ENCODE results near the gene TGFB1. TPM values are rescaled to one million over a fixed set of nuclear protein-coding genes. Genes with fewer than 3 reads are reported as not detected.
A peak's percentile ranks its signal among the peaks of the same experiment; 100 is the strongest.

Gene TGFB1
- total RNA-seq, 2 experiments from 2014 or later, result 406 to 416 TPM

DNA sequence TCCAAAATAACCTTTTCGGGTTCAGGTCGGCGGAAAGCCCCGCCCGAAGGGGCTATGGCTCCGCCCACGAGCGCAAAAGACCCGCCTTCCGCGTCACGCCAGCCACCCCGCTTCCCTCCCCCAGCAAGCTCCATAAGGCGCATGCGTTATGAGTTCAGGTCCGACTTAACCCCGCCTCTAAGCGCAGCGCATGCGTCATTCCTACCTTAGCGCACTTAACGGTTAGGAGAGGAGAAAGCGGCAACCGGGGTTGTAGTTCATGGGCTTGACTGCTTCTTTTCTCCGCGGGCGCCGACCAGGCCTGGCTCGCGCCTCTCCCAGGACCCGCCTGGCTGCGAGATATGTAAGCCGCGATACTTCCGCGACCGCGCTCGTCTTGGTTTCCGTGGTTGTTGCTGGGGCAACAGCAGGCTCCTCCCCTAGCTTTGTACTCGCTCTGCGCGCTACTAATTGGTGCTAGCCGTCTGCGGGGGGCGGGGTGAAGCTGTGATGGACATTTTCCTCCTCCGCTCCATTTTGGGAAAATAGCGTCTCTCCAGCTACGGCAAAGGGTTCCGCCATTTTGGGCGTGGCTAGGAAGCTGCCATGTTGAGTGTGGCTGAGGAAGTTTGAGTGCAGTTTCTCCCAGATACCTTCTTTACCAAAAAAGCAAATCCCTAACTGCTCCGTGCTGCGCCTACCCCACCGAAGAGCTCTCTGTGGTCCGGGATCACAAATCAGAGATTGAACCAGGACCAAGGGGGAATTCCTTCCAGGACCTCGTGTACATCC, 10.2 kb upstream of the TGFB1 start, which contains the start of gene B9D2:
B9D2 (minus strand) TSS at position 397 of the 771 bp plus-strand sequence. CDS start 630 bp downstream, outside the sequence.
- TF ChIP-seq, protein P1, sequence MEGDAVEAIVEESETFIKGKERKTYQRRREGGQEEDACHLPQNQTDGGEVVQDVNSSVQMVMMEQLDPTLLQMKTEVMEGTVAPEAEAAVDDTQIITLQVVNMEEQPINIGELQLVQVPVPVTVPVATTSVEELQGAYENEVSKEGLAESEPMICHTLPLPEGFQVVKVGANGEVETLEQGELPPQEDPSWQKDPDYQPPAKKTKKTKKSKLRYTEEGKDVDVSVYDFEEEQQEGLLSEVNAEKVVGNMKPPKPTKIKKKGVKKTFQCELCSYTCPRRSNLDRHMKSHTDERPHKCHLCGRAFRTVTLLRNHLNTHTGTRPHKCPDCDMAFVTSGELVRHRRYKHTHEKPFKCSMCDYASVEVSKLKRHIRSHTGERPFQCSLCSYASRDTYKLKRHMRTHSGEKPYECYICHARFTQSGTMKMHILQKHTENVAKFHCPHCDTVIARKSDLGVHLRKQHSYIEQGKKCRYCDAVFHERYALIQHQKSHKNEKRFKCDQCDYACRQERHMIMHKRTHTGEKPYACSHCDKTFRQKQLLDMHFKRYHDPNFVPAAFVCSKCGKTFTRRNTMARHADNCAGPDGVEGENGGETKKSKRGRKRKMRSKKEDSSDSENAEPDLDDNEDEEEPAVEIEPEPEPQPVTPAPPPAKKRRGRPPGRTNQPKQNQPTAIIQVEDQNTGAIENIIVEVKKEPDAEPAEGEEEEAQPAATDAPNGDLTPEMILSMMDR (IDR thresholded peaks at IDR 0.05), result no peak
- Mint-ChIP-seq H3K4me3 (peak within 1 kb of the TSS; percentile 94), H3K27me3 (no peaks in the 10 kb centered on the region), H3K27ac (peak within 1 kb of the TSS; percentile 98), H3K36me3 (ENCODE audit: low read depth) (peaks cover 13% of the 10 kb centered on the region), H3K4me1 (ENCODE audit: low read depth) (peaks cover 39% of the 10 kb centered on the region), H3K9me3 (no peaks in the 10 kb centered on the region)
- peak; percentile 97 to 99 (median 98) for DNase-seq
- peaks cover 35% of the 10 kb centered on the region for H3K4me1 ChIP-seq (ENCODE audit: insufficient read depth, low read length)
- no peaks in the 10 kb centered on the region for H3K27me3 ChIP-seq (ENCODE audit: control insufficient read depth in 1 of 2, insufficient read depth in 2 of 2, low read length in 2 of 2)
- peaks cover 3% of the 10 kb centered on the region for H3K36me3 ChIP-seq (ENCODE audit: insufficient read depth, low read length)
- ChIA-PET POLR2A (interaction anchor here (0.6 to 5.3 kb wide), 30 partner anchors 9 to 1928 kb away, joined by 3 to 148 read pairs (median 5); partner anchors contain the start of genes ACTMAP, CCDC97, CEACAM21 and DMAC2), CTCF (interaction anchor here (2.0 to 3.1 kb wide), 3 partner anchors 11 to 101 kb away, joined by 9 to 17 read pairs (median 9); partner anchors contain the start of genes DMAC2 and TGFB1)
- peak within 1 kb of the TSS; percentile 66 for H3K4me3 ChIP-seq (ENCODE audit: low read length)
- ATAC-seq (ENCODE audit: poor library complexity), result peak; percentile 92
- no peaks in the 10 kb centered on the region for H3K9me3 ChIP-seq (ENCODE audit: control insufficient read depth in 1 of 2, insufficient read depth in 1 of 2, low read length in 2 of 2)
- intact Hi-C loops (cut with DNase I, micrococcal nuclease), result loop anchor here (1.0 to 5.0 kb wide), 4 partner anchors 33 to 713 kb away; partner anchors contain the start of genes BCKDHA (in 2 of the 2), EXOSC5 (in 2 of the 2), DMAC2 (in 1 of the 2) and ZNF574 (in 1 of the 2)
- peak within 1 kb of the TSS; percentile 98 to 99 for H3K27ac ChIP-seq (ENCODE audit: low read depth in 1 of 2, low read length in 2 of 2)

DNA sequence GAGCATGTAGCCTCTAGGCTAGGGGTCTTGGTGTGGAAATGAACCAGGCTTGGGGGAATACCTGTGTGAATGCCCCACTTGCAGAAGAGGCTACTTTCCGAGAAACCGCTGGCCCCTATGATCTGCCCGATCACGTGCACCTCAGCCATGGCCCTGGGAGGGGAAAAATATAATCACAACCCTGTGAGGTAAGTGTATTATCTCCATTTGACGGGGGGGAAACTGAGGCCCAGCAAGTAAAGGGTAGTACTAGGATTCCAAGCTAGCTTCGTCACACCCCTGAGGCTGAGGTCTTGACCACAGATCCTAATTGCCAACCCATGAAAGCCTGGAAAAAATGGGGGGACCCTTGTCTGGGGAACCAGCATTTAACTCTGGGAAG, 9.6 kb upstream of the TGFB1 start:
- H3K27me3 Mint-ChIP-seq, result no peaks in the 10 kb centered on the region
- peaks cover 41% of the 10 kb centered on the region for H3K4me1 ChIP-seq (ENCODE audit: insufficient read depth, low read length)
- DNase-seq (no peak), ATAC-seq (ENCODE audit: poor library complexity) (no peak)
- peaks cover 13% of the 10 kb centered on the region for H3K36me3 Mint-ChIP-seq (ENCODE audit: low read depth)
- peak overlapping the region; percentile 66 for H3K4me3 ChIP-seq (ENCODE audit: low read length)
- intact Hi-C loops (cut with DNase I, micrococcal nuclease), result loop anchor here in 1 of 2 experiments (5.0 kb wide), 2 partner anchors 36 to 714 kb away; partner anchors contain the start of gene ZNF574
- peak overlapping the region; percentile 94 for H3K4me3 Mint-ChIP-seq
- peaks cover 3% of the 10 kb centered on the region for H3K36me3 ChIP-seq (ENCODE audit: insufficient read depth, low read length)
- no peaks in the 10 kb centered on the region for H3K9me3 Mint-ChIP-seq
- CTCF ChIA-PET, result interaction anchor here (2.0 to 3.1 kb wide), 3 partner anchors 11 to 101 kb away, joined by 9 to 17 read pairs (median 9); partner anchors contain the start of genes DMAC2 and TGFB1
- TF ChIP-seq, protein P1 (IDR thresholded peaks at IDR 0.05), result no peak
- H3K9me3 ChIP-seq (ENCODE audit: control insufficient read depth in 1 of 2, insufficient read depth in 1 of 2, low read length in 2 of 2), result no peaks in the 10 kb centered on the region
- peak overlapping the region; percentile 98 to 99 for H3K27ac ChIP-seq (ENCODE audit: low read depth in 1 of 2, low read length in 2 of 2)
- H3K4me1 Mint-ChIP-seq (ENCODE audit: low read depth), result peaks cover 44% of the 10 kb centered on the region
- no peaks in the 10 kb centered on the region for H3K27me3 ChIP-seq (ENCODE audit: control insufficient read depth in 1 of 2, insufficient read depth in 2 of 2, low read length in 2 of 2)
- POLR2A ChIA-PET, result interaction anchor here (0.7 to 5.3 kb wide), 25 partner anchors 8 to 1928 kb away, joined by 3 to 148 read pairs (median 5); partner anchors contain the start of genes CCDC97, CEACAM21, DMAC2 and EXOSC5
- peak overlapping the region; percentile 98 for H3K27ac Mint-ChIP-seq

DNA sequence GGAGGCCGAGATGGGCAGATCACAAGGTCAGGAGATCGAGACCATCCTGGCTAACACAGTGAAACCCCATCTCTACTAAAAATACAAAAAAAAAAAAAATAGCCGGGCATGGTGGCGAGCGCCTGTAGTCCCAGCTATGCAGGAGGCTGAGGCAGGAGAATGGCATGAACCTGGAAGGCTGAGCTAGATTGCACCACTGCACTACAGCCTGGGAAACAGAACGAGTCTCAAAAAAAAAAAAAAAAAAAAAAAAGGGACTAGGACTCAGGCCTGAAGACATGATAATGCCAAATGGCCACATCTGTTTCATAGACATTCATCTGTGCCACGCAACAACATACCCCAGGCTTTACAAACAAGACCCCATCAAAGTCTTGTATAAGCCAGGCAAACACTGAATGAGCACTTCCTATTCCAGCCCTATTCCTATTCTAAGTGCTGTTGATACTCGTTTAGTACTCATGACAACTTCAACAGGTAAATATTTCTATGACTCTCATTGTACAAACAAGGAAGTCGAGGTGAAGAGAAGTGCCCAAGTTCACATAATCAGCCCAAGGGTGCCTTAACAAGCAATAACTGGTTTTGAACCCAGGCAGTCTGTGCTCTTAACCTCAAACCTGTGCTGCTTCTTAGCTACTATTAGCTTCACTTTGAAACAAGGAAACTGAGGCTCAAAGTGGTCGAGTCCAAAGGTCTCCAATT, 8.6 kb upstream of the TGFB1 start:
- H3K36me3 Mint-ChIP-seq (ENCODE audit: low read depth), result peaks cover 13% of the 10 kb centered on the region
- peak overlapping the region in 1 of 2 donors; percentile 99 for H3K27ac ChIP-seq (ENCODE audit: low read depth in 1 of 2, low read length in 2 of 2)
- TF ChIP-seq, protein P1 (IDR thresholded peaks at IDR 0.05), result no peak
- peaks cover 55% of the 10 kb centered on the region for H3K4me1 Mint-ChIP-seq (ENCODE audit: low read depth)
- no peak overlapping the region for H3K4me3 ChIP-seq (ENCODE audit: low read length)
- intact Hi-C loops (cut with DNase I, micrococcal nuclease), result loop anchor here in 1 of 2 experiments (5.0 kb wide), 2 partner anchors 35 to 715 kb away; partner anchors contain the start of gene ZNF574
- H3K27me3 ChIP-seq (ENCODE audit: control insufficient read depth in 1 of 2, insufficient read depth in 2 of 2, low read length in 2 of 2), result no peaks in the 10 kb centered on the region
- peak overlapping the region; percentile 94 for H3K4me3 Mint-ChIP-seq
- H3K27ac Mint-ChIP-seq, result peak overlapping the region; percentile 98
- H3K36me3 ChIP-seq (ENCODE audit: insufficient read depth, low read length), result peaks cover 3% of the 10 kb centered on the region
- ATAC-seq (ENCODE audit: poor library complexity), result no peak
- H3K27me3 Mint-ChIP-seq, result no peaks in the 10 kb centered on the region
- no peaks in the 10 kb centered on the region for H3K9me3 Mint-ChIP-seq
- CTCF ChIA-PET, result interaction anchor here (0.7 to 3.1 kb wide), 2 partner anchors 9 to 981 kb away, joined by 3 to 17 read pairs; partner anchors contain the start of gene TGFB1
- peaks cover 52% of the 10 kb centered on the region for H3K4me1 ChIP-seq (ENCODE audit: insufficient read depth, low read length)
- DNase-seq, result no peak
- POLR2A ChIA-PET, result interaction anchor here (3.7 to 5.3 kb wide), 2 partner anchors 11 to 98 kb away, joined by 108 to 148 read pairs; partner anchors contain the start of genes HNRNPUL1 and TGFB1
- no peaks in the 10 kb centered on the region for H3K9me3 ChIP-seq (ENCODE audit: control insufficient read depth in 1 of 2, insufficient read depth in 1 of 2, low read length in 2 of 2)
